ENCODE results near the gene BNC2. TPM values are rescaled to one million over a fixed set of nuclear protein-coding genes. Genes with fewer than 3 reads are reported as not detected.

The BNC2 gene
- total RNA-seq, 1 experiment from 2014 or later: 43.6 TPM

DNA sequence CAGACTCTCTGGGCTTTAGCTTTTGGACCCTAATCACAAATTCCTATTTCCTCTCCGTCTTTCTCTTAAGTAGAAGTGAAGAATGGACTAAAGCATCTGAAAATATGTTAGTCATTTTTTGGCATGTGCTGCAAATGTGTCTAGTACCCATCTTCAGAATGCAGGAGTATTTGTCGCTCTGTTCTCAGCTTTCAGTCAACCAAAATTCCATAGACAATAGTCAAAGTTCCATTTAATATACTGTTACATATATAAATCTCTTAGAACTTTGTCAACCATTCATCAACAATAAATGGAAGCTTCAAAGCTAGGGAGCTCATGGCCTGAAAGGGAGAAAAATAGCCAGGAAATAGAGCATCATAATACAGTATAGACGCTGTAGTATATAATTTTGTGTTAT is 509.4 kb downstream of the BNC2 start:
- Mint-ChIP-seq H3K36me3 (ENCODE audit: insufficient read depth in 1 of 3, low read depth in 3 of 3) (peaks cover 4 to 5% (median 5%) of the 10 kb centered on the region in 3 experiments; a peak in 6 of 7 replicates), H3K4me3 (no peak overlapping the region), H3K9me3 (peaks cover 3 to 9% of the 10 kb centered on the region in 2 experiments; a peak in 3 of 5 replicates), H3K4me1 (peaks cover 6 to 11% of the 10 kb centered on the region in 2 experiments), H3K27me3 (ENCODE audit: low read depth) (no peaks in the 10 kb centered on the region), H3K27ac (no peak overlapping the region)
- H2BK5ac ChIP-seq (ENCODE audit: insufficient read length, low read length): no peak overlapping the region
- no peaks in the 10 kb centered on the region for H3K27me3 ChIP-seq (ENCODE audit: insufficient read depth, low read length)
- H4K8ac ChIP-seq (replicated peaks; ENCODE audit: insufficient read length, low read depth, low read length): no peak overlapping the region
- TF ChIP-seq, protein P1, sequence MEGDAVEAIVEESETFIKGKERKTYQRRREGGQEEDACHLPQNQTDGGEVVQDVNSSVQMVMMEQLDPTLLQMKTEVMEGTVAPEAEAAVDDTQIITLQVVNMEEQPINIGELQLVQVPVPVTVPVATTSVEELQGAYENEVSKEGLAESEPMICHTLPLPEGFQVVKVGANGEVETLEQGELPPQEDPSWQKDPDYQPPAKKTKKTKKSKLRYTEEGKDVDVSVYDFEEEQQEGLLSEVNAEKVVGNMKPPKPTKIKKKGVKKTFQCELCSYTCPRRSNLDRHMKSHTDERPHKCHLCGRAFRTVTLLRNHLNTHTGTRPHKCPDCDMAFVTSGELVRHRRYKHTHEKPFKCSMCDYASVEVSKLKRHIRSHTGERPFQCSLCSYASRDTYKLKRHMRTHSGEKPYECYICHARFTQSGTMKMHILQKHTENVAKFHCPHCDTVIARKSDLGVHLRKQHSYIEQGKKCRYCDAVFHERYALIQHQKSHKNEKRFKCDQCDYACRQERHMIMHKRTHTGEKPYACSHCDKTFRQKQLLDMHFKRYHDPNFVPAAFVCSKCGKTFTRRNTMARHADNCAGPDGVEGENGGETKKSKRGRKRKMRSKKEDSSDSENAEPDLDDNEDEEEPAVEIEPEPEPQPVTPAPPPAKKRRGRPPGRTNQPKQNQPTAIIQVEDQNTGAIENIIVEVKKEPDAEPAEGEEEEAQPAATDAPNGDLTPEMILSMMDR (conservative IDR thresholded peaks at IDR 0.05): no peak
- no peak overlapping the region for H3K56ac ChIP-seq (ENCODE audit: insufficient read length, low read depth, low read length)
- H2AK5ac ChIP-seq (ENCODE audit: insufficient read length, low read length): no peak overlapping the region
- no peaks in the 10 kb centered on the region for H3K79me2 ChIP-seq (ENCODE audit: insufficient read depth, low read length)
- H3K9me3 ChIP-seq (ENCODE audit: control insufficient read depth, low read depth, low read length): no peaks in the 10 kb centered on the region
- no peak overlapping the region for H2BK12ac ChIP-seq (ENCODE audit: insufficient read length, low read depth, low read length)
- H3K9ac ChIP-seq (ENCODE audit: extremely low read depth, insufficient read length, low read length): no peak overlapping the region
- WGBS (ENCODE audit: extremely low coverage, insufficient read length, low lambda C conversion rate): no CpG with 5 or more reads among the region's 3 CpGs
- H3K27ac ChIP-seq (ENCODE audit: insufficient read length, low read depth, low read length): no peak overlapping the region
- H3K4ac ChIP-seq (ENCODE audit: low read depth, low read length): no peak overlapping the region
- H2BK120ac ChIP-seq (ENCODE audit: low read depth, low read length, poor library complexity, severe bottlenecking): no peak overlapping the region
- H2BK15ac ChIP-seq (ENCODE audit: low read depth, low read length): no peak overlapping the region
- no peaks in the 10 kb centered on the region for H3K79me1 ChIP-seq (ENCODE audit: insufficient read depth, low read depth, low read length, poor library complexity, severe bottlenecking)
- H3K18ac ChIP-seq (ENCODE audit: insufficient read length, low read depth, low read length): no peak overlapping the region
- H3K4me2 ChIP-seq (ENCODE audit: insufficient read depth, insufficient read length, low read length): no peak overlapping the region
- no peak overlapping the region for H2AFZ ChIP-seq (ENCODE audit: low read length)
- H4K20me1 ChIP-seq (ENCODE audit: control insufficient read depth, insufficient read depth, insufficient read length): no peaks in the 10 kb centered on the region
- no peak overlapping the region for H3T11ph ChIP-seq (ENCODE audit: low read length)
- no peak overlapping the region for H4K91ac ChIP-seq (ENCODE audit: insufficient read length, low read depth, low read length)
- no peak overlapping the region for H3K23ac ChIP-seq (ENCODE audit: insufficient read length, low read depth, low read length)
- H3K14ac ChIP-seq (ENCODE audit: insufficient read depth, low read length): no peak overlapping the region
- H3K23me2 ChIP-seq (ENCODE audit: insufficient read length, low read depth, low read length, poor library complexity, severe bottlenecking): no peaks in the 10 kb centered on the region
- H2BK20ac ChIP-seq (ENCODE audit: low read depth, low read length, poor library complexity, severe bottlenecking): no peak overlapping the region
- no peaks in the 10 kb centered on the region; the same call in 1 of the 2 replicates for H3K4me1 ChIP-seq (ENCODE audit: insufficient read depth, low read length)
- H4K5ac ChIP-seq (ENCODE audit: insufficient read length, low read depth, low read length): no peak overlapping the region
- no peak for DNase-seq

Data from H9 (cell line).